H1 (cell line): ENCODE results near the gene NRXN3. TPM values are rescaled to one million over a fixed set of nuclear protein-coding genes. Genes with fewer than 3 reads are reported as not detected.

Experiments
- CTCF ChIA-PET: fragments of 300-600 bp; sonication (Branson Sonifier 250); formaldehyde crosslinking; loops from one replicate; lab custom pipeline; 2021; ENCODE audit not compliant: partially characterized antibody; lab: Charles Lee
- POLR2A ChIA-PET: fragments of 300-600 bp; sonication (Branson Sonifier 250); formaldehyde crosslinking; loops from one replicate; lab custom pipeline; 2021; ENCODE audit warnings: inconsistent platforms; ENCODE audit not compliant: partially characterized antibody; lab: Charles Lee
- DNase-seq, 2 experiments: peaks; one replicate each; pipeline versions ENCODE4 v3.0.0 to v3.0.0-alpha.2; 2010 to 2022; ENCODE audit warnings: low spot score in 2 of 2, low read depth in 1 of 2, mixed read lengths in 1 of 2
- FAIRE-seq: peaks from 2 replicates; lab custom pipeline; 2011; peaks lifted over from hg19 to GRCh38; lab: Jason Lieb, UNC
- H2AFZ ChIP-seq: 2 replicates; pipeline ENCODE4 v1.8.1; 2012; ENCODE audit warnings: low read length, inconsistent platforms
- H2AK5ac ChIP-seq: 2 replicates; pipeline ENCODE4 v1.6.1; 2013; ENCODE audit warnings: low read depth, low read length
- H2BK120ac ChIP-seq: replicated peaks from 2 replicates; pipeline ENCODE3; 2013; ENCODE audit warnings: low read depth, low read length, inconsistent platforms
- H2BK12ac ChIP-seq: 2 replicates; pipeline ENCODE4 v1.6.1; 2013; ENCODE audit warnings: low read depth, low read length
- H2BK15ac ChIP-seq: 2 replicates; pipeline ENCODE4 v1.6.1; 2013; ENCODE audit warnings: low read length
- H2BK20ac ChIP-seq: 2 replicates; pipeline ENCODE4 v1.6.1; 2013; ENCODE audit warnings: low read length
- H2BK5ac ChIP-seq: 2 replicates; pipeline ENCODE4 v1.6.1; 2013; ENCODE audit warnings: low read depth, low read length
- H3K14ac ChIP-seq: 2 replicates; pipeline ENCODE4 v1.6.1; 2013; ENCODE audit warnings: inconsistent platforms; ENCODE audit not compliant: insufficient read length
- H3K18ac ChIP-seq: 2 replicates; pipeline ENCODE4 v1.6.1; 2013; ENCODE audit warnings: low read length; ENCODE audit errors: extremely low read depth
- H3K23ac ChIP-seq: 2 replicates; pipeline ENCODE4 v1.6.1; 2013; ENCODE audit warnings: inconsistent platforms; ENCODE audit not compliant: insufficient read length
- H3K23me2 ChIP-seq: 2 replicates; pipeline ENCODE4 v1.6.1; 2013; ENCODE audit warnings: low read depth, low read length
- H3K27ac ChIP-seq: 2 replicates; pipeline ENCODE4 v1.6.1; 2011; ENCODE audit warnings: low read depth, low read length, inconsistent platforms
- H3K27me3 ChIP-seq, 4 experiments: replicated peaks in 1 of 4; 1 replicate in 1 of 4; 2 replicates in 3 of 4; pipeline versions ENCODE4 v1.6.1 to v1.8.1; 2011 to 2013; ENCODE audit warnings: low read length in 3 of 4, mild to moderate bottlenecking in 3 of 4, inconsistent platforms in 2 of 4, mixed read lengths in 2 of 4, moderate library complexity in 1 of 4; ENCODE audit not compliant: control insufficient read depth in 3 of 4, insufficient read depth in 3 of 4; ENCODE audit errors: extremely low read depth in 1 of 4
- H3K36me3 ChIP-seq, 4 experiments: 2 replicates each; pipeline versions ENCODE4 v1.6.1 to v1.8.1; 2011 to 2013; ENCODE audit warnings: mild to moderate bottlenecking in 4 of 4, low read length in 3 of 4, moderate library complexity in 2 of 4, control low read depth in 1 of 4, inconsistent platforms in 1 of 4; ENCODE audit not compliant: insufficient read depth in 4 of 4, control insufficient read depth in 2 of 4
- H3K4ac ChIP-seq: replicated peaks from 2 replicates; pipeline ENCODE3; 2013; ENCODE audit warnings: low read length, low read depth, mixed read lengths, inconsistent platforms; ENCODE audit not compliant: insufficient read length
- H3K4me1 ChIP-seq, 4 experiments: replicated peaks in 1 of 4; 1 replicate in 1 of 4; 2 replicates in 3 of 4; pipeline versions ENCODE4 v1.6.1 to v1.8.1; 2011 to 2013; ENCODE audit warnings: low read length in 3 of 4, inconsistent platforms in 2 of 4, mixed read lengths in 1 of 4; ENCODE audit not compliant: insufficient read depth in 4 of 4, control insufficient read depth in 3 of 4
- H3K4me2 ChIP-seq, 2 experiments: 2 replicates each; pipeline versions ENCODE4 v1.6.1 to v1.8.1; 2011 to 2013; ENCODE audit warnings: low read depth in 2 of 2, low read length in 2 of 2, control low read depth in 1 of 2, inconsistent platforms in 1 of 2, mild to moderate bottlenecking in 1 of 2; ENCODE audit not compliant: insufficient read depth in 1 of 2
- H3K4me3 ChIP-seq, 4 experiments: fragments of 200-600, 300-600 bp in 1 of 4; sonication (generic), shearing (Covaris generic), sonication (Bioruptor Twin) in 1 of 4; 2 replicates each; pipeline versions ENCODE4 v1.5.1 to v1.8.1; 2011 to 2016; ENCODE audit warnings: low read length in 4 of 4, low read depth in 3 of 4, control low read depth in 2 of 4, inconsistent platforms in 2 of 4, mild to moderate bottlenecking in 2 of 4, mixed read lengths in 1 of 4, moderate library complexity in 1 of 4; ENCODE audit not compliant: insufficient read depth in 2 of 4; ENCODE audit errors: extremely low read depth in 1 of 4
- H3K56ac ChIP-seq: replicated peaks from 2 replicates; pipeline ENCODE3; 2013; ENCODE audit warnings: low read depth, mild to moderate bottlenecking, mixed read lengths, low read length, inconsistent platforms; ENCODE audit not compliant: insufficient read length
- H3K79me1 ChIP-seq: 2 replicates; pipeline ENCODE4 v1.6.1; 2013; ENCODE audit warnings: low read depth, low read length, control low read depth
- H3K79me2 ChIP-seq, 2 experiments: 2 replicates each; pipeline versions ENCODE4 v1.6.1 to v1.8.1; 2012 to 2013; ENCODE audit warnings: low read length in 2 of 2, mild to moderate bottlenecking in 2 of 2, inconsistent platforms in 1 of 2; ENCODE audit not compliant: insufficient read depth in 2 of 2, control insufficient read depth in 1 of 2
- H3K9ac ChIP-seq, 4 experiments: replicated peaks in 1 of 4; 1 replicate in 1 of 4; 2 replicates in 3 of 4; pipeline versions ENCODE4 v1.6.1 to v1.8.1; 2011 to 2013; ENCODE audit warnings: low read depth in 3 of 4, low read length in 3 of 4, control low read depth in 2 of 4, mild to moderate bottlenecking in 2 of 4, moderate library complexity in 2 of 4, inconsistent platforms in 1 of 4; ENCODE audit errors: extremely low read depth in 1 of 4
- H3K9me3 ChIP-seq, 2 experiments: 2 replicates each; pipeline versions ENCODE4 v1.6.1 to v1.8.1; 2012 to 2013; ENCODE audit warnings: mild to moderate bottlenecking in 2 of 2, moderate library complexity in 2 of 2, control low read depth in 1 of 2, inconsistent platforms in 1 of 2, low read depth in 1 of 2, low read length in 1 of 2, mixed read lengths in 1 of 2; ENCODE audit not compliant: insufficient read depth in 2 of 2
- H4K20me1 ChIP-seq, 2 experiments: replicated peaks in 1 of 2; 2 replicates each; pipeline versions ENCODE3 to v1.8.1; 2011 to 2013; ENCODE audit warnings: inconsistent platforms in 2 of 2, low read length in 2 of 2, mild to moderate bottlenecking in 1 of 2; ENCODE audit not compliant: insufficient read depth in 2 of 2, control insufficient read depth in 1 of 2
- H4K5ac ChIP-seq: 2 replicates; pipeline ENCODE4 v1.6.1; 2013; ENCODE audit warnings: low read length, low read depth, mixed read lengths, inconsistent platforms; ENCODE audit not compliant: insufficient read length
- H4K8ac ChIP-seq: 2 replicates; pipeline ENCODE4 v1.8.0; 2013; ENCODE audit warnings: mild to moderate bottlenecking, moderate library complexity, low read length, inconsistent platforms; ENCODE audit not compliant: insufficient read depth; ENCODE audit errors: extremely low read depth
- H4K91ac ChIP-seq: replicated peaks from 2 replicates; pipeline ENCODE3; 2013; ENCODE audit warnings: low read length, mixed read lengths, inconsistent platforms; ENCODE audit not compliant: insufficient read length
- CEBPB ChIP-seq: IDR thresholded peaks from 2 replicates; pipeline ENCODE4 v1.6.1; 2012; ENCODE audit warnings: low read depth, low read length
- CTBP2 ChIP-seq: IDR thresholded peaks from 2 replicates; pipeline ENCODE4 v1.7.0; 2011; ENCODE audit warnings: borderline replicate concordance, mild to moderate bottlenecking, moderate library complexity, mixed read lengths, low read length; ENCODE audit not compliant: insufficient read depth, insufficient read length
- EGR1 ChIP-seq: IDR thresholded peaks from 2 replicates; pipeline ENCODE4 v1.6.1; 2011; ENCODE audit warnings: low read depth, low read length, borderline replicate concordance
- MAX ChIP-seq: IDR thresholded peaks from 2 replicates; pipeline ENCODE4 v1.6.1; 2012; ENCODE audit warnings: inconsistent platforms
- RFX5 ChIP-seq: IDR thresholded peaks from 2 replicates; pipeline ENCODE4 v1.6.1; 2011; ENCODE audit warnings: low read depth, low read length, improper control_type of control experiment, borderline replicate concordance
- RNF2 ChIP-seq: fragments of 200-900, 300-1000 bp; sonication (generic); IDR thresholded peaks from 2 replicates; pipeline ENCODE4 v1.7.1; 2016; ENCODE audit warnings: borderline replicate concordance, low read depth, mild to moderate bottlenecking, antibody characterized with exemption, low read length; ENCODE audit not compliant: poor library complexity, severe bottlenecking; ENCODE audit errors: missing control alignments
- RXRA ChIP-seq: IDR thresholded peaks from 2 replicates; pipeline ENCODE4 v1.6.1; 2011; ENCODE audit warnings: low read depth, mild to moderate bottlenecking, low read length, moderate library complexity; ENCODE audit not compliant: insufficient read depth
- SAP30 ChIP-seq: fragments of 300-600 bp; sonication (generic); IDR thresholded peaks from 2 replicates; pipeline ENCODE4 v1.7.1; 2012; ENCODE audit warnings: low read length, moderate library complexity, mild to moderate bottlenecking, inconsistent platforms; ENCODE audit not compliant: insufficient read depth, insufficient replicate concordance
- SIX5 ChIP-seq: IDR thresholded peaks from 2 replicates; pipeline ENCODE4 v1.6.1; 2011; ENCODE audit warnings: mild to moderate bottlenecking, low read depth, low read length
- SUZ12 ChIP-seq: fragments of 200-600 bp; sonication (generic); IDR thresholded peaks from 2 replicates; pipeline ENCODE4 v1.6.1; 2012; ENCODE audit warnings: mild to moderate bottlenecking, inconsistent platforms, low read length, moderate library complexity, mixed read lengths
- TAF1 ChIP-seq: IDR thresholded peaks from 2 replicates; pipeline ENCODE4 v1.6.1; 2011; ENCODE audit warnings: mild to moderate bottlenecking, low read depth, low read length
- YY1 ChIP-seq: IDR thresholded peaks from 2 replicates; pipeline ENCODE4 v1.6.1; 2011; ENCODE audit warnings: low read depth, mild to moderate bottlenecking, low read length
- WGBS, 2 experiments: shearing (Covaris generic) in 1 of 2; methylation state at CpG; one replicate each; pipeline versions ENCODE4 v1.1.6 to v1.1.7; 2013 to 2015; ENCODE audit warnings: low lambda C conversion rate in 2 of 2, mixed read lengths in 2 of 2, inconsistent platforms in 1 of 2, low coverage in 1 of 2, missing lambda C conversion rate in 1 of 2; ENCODE audit not compliant: insufficient replicate concordance in 2 of 2, insufficient coverage in 1 of 2, insufficient read length in 1 of 2; ENCODE audit errors: extremely low coverage in 1 of 2, missing lambda C conversion rate in 1 of 2; 5-methylcytosine and 5-hydroxymethylcytosine counted together
- polyA plus RNA-seq, 7 experiments: library from polyadenylated mRNA; depleted of rRNA in 3 of 7; stranded (reverse) in 5 of 7; unstranded in 2 of 7; fragments of >200 nt in 5 of 7; fragments of 200-250 nt in 2 of 7; gene quantifications; 1 replicate in 5 of 7; 2 replicates in 1 of 7; 4 replicates in 1 of 7; pipeline versions ENCODE4 v1.2.1 to v1.2.3, GENCODE V29; 2011 to 2013; ENCODE audit warnings: missing spikeins in 2 of 7, mixed read lengths in 2 of 7
- total RNA-seq: library from RNA; stranded (reverse); fragmentation: NEBNext Ultra II Directional; extraction: Animal tissue kit (Norgen Biotek cat#: 25700); gene quantifications from 2 replicates; pipeline ENCODE4 v1.2.1, GENCODE V29; 2021

NRXN3 gene
- total and polyA plus RNA-seq, 2 of the 8 experiments (the other 6 are each of a cell fraction or from before 2014, with no cell fraction given): 2.6 to 4.1 TPM

- no peaks in the 10 kb centered on the region for H4K20me1 ChIP-seq
- H2BK120ac ChIP-seq: no peak overlapping the region
- no peaks in the 10 kb centered on the region for H3K9me3 ChIP-seq
- no peak overlapping the region for H4K5ac ChIP-seq
- H2AK5ac ChIP-seq: no peak overlapping the region
- no peak overlapping the region for H2BK20ac ChIP-seq
- H2BK5ac ChIP-seq: no peak overlapping the region
- no peak overlapping the region for H3K9ac ChIP-seq
- ChIA-PET CTCF (interaction anchor here (0.6 to 1.6 kb wide), 4 partner anchors 22 to 271 kb away, joined by 3 read pairs; no protein-coding TSS in a partner anchor), POLR2A (no interaction called here)
- no peak overlapping the region for H3K14ac ChIP-seq
- no peak for TF ChIP-seq SIX5
- TF ChIP-seq EGR1: no peak
- no peak for TF ChIP-seq RXRA
- TF ChIP-seq SUZ12: no peak
- no peak for TF ChIP-seq MAX
- no peak for TF ChIP-seq YY1
- no peak for TF ChIP-seq SAP30
- TF ChIP-seq RFX5: no peak
- TF ChIP-seq TAF1: no peak
- no peak for TF ChIP-seq CTBP2
- no peak for TF ChIP-seq CEBPB
- TF ChIP-seq RNF2: no peak
- no peak for FAIRE-seq
- H3K23ac ChIP-seq: no peak overlapping the region
- no peak overlapping the region for H3K18ac ChIP-seq
- H3K79me1 ChIP-seq: no peaks in the 10 kb centered on the region
- no peak overlapping the region for H4K8ac ChIP-seq
- no peak for DNase-seq
- no peak overlapping the region for H3K4ac ChIP-seq
- WGBS, 2 experiments: 68% methylated on average over 2 of the region's 2 CpGs; no CpG with 5 or more reads in 1 of the 2 experiments
- no peak overlapping the region for H3K27ac ChIP-seq
- no peaks in the 10 kb centered on the region for H3K27me3 ChIP-seq
- H2BK15ac ChIP-seq: no peak overlapping the region
- H3K4me3 ChIP-seq: no peak overlapping the region
- H3K56ac ChIP-seq: no peak overlapping the region
- H2AFZ ChIP-seq: no peak overlapping the region
- H3K79me2 ChIP-seq: no peaks in the 10 kb centered on the region
- no peaks in the 10 kb centered on the region for H3K23me2 ChIP-seq
- no peak overlapping the region for H4K91ac ChIP-seq
- peaks cover 0 to 3% (median 0%) of the 10 kb centered on the region in 4 experiments; a peak in 3 of 7 replicates for H3K4me1 ChIP-seq
- H3K4me2 ChIP-seq: no peak overlapping the region
- no peak overlapping the region for H2BK12ac ChIP-seq
- H3K36me3 ChIP-seq: no peaks in the 10 kb centered on the region
Observed at GRCh38 chr14:78325911-78326310, 155.7 kb downstream of the NRXN3 start.
